Colonic mucosa (tissue), 4 donors: ENCODE results near the gene CCL13. TPM values are rescaled to one million over a fixed set of nuclear protein-coding genes. Genes with fewer than 3 reads are reported as not detected.

Experiments
- DNase-seq: peaks from one replicate; pipeline ENCODE4 v3.0.0-alpha.2; 2020
- H3K27ac ChIP-seq: fragments of 200-600 bp; one replicate; pipeline ENCODE4 v1.8.0; 2021
- H3K27me3 ChIP-seq: fragments of 200-600 bp; one replicate; pipeline ENCODE4 v1.8.0; 2021
- H3K36me3 ChIP-seq: fragments of 200-600 bp; one replicate; pipeline ENCODE4 v1.8.0; 2021
- H3K4me1 ChIP-seq: fragments of 200-600 bp; one replicate; pipeline ENCODE4 v1.8.0; 2021; ENCODE audit warnings: mild to moderate bottlenecking
- H3K4me3 ChIP-seq: fragments of 200-600 bp; one replicate; pipeline ENCODE4 v1.8.0; 2021
- H3K9ac ChIP-seq, 2 donors: one replicate each; pipeline ENCODE4 v1.7.0; 2013; ENCODE audit warnings: control low read depth in 2 of 2, low read depth in 2 of 2, low read length in 2 of 2
- H3K9me3 ChIP-seq: fragments of 200-600 bp; one replicate; pipeline ENCODE4 v1.8.0; 2021
- intact Hi-C: fragments of 100-400 bp; cut with DNase I; formaldehyde crosslinking; loops from one replicate; pipeline ENCODE4 v1.14.1; 2022
- total RNA-seq, 2 donors: library from RNA; stranded (reverse); fragmentation: NEBNext Ultra II Directional in 1 of 2; extraction: Animal tissue kit (Norgen Biotek cat#: 25700) in 1 of 2; gene quantifications; one replicate each; pipeline ENCODE4 v1.2.1, GENCODE V29; 2021
- TF ChIP-seq, protein P1 (sequence below): fragments of 200-600 bp; IDR thresholded peaks from one replicate; pipeline ENCODE4 v1.8.0; 2022; ENCODE audit warnings: antibody characterized with exemption, mild to moderate bottlenecking
- donor health status: healthy.
- donor health status: DM: no; HTN: no; CAD: no.
- donor health status: DM: no; HTN: no; CAD: no.

The CCL13 gene
- total RNA-seq, 2 donors from 2014 or later: 0.82 to 4.9 TPM

DNA sequence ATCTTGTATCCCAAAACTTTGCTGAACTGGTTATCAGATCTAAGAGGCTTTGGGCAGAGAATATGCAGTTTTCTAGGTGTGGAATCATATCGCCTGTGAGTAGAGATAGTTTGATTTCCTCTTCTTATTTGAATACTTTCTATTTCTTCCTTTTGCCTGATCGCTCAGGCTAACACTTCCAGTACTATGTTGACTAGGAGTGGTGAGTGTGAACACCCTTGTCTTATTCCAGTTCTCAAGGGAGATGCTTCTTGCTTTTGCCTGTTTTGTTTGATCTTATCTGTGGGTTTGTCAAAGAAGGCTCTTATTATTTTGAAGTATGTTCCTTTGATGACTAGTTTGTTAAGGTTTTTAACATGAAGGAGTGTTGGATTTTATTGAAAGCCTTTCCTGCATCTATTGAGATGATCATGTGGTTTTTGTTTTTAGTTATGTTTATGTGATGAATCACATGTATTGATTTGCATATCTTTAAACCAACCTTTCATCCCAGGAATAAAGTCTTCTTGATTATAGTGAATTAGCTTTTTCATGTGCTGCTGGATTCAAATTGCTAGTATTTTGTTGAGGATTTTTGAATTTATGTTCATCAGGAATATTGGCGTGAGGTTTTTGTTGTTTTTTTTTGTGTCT, 17.0 kb upstream of the CCL13 start:
- intact Hi-C loops: no loop called here
- TF ChIP-seq, protein P1, sequence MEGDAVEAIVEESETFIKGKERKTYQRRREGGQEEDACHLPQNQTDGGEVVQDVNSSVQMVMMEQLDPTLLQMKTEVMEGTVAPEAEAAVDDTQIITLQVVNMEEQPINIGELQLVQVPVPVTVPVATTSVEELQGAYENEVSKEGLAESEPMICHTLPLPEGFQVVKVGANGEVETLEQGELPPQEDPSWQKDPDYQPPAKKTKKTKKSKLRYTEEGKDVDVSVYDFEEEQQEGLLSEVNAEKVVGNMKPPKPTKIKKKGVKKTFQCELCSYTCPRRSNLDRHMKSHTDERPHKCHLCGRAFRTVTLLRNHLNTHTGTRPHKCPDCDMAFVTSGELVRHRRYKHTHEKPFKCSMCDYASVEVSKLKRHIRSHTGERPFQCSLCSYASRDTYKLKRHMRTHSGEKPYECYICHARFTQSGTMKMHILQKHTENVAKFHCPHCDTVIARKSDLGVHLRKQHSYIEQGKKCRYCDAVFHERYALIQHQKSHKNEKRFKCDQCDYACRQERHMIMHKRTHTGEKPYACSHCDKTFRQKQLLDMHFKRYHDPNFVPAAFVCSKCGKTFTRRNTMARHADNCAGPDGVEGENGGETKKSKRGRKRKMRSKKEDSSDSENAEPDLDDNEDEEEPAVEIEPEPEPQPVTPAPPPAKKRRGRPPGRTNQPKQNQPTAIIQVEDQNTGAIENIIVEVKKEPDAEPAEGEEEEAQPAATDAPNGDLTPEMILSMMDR: no peak
- H3K9ac ChIP-seq: no peak overlapping the region
- H3K27ac ChIP-seq: no peak overlapping the region
- no peaks in the 10 kb centered on the region for H3K9me3 ChIP-seq
- H3K27me3 ChIP-seq: no peaks in the 10 kb centered on the region
- DNase-seq: no peak
- no peak overlapping the region for H3K4me3 ChIP-seq
- H3K4me1 ChIP-seq: no peaks in the 10 kb centered on the region
- H3K36me3 ChIP-seq: no peaks in the 10 kb centered on the region

DNA sequence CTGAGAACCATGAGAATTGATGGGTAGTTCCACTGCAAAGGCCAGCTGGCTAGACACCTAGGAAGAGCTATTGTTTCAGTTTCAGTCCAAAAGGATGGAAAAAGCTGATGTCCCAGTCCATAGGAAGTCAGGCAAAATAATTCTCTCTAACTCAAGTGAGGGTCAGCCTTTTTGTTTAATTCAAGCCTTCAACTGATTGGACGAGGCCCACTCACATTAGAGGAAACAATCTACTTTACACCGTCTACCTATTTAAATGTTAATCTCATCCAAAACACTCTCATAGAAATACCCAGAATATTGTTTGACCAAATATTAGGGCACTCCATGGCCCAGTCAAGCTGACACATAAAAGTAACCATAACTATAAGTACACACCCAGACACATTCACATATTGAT, 14.4 kb upstream of the CCL13 start:
- TF ChIP-seq, protein P1: no peak
- no peak for DNase-seq
- H3K4me1 ChIP-seq: no peaks in the 10 kb centered on the region
- H3K27me3 ChIP-seq: no peaks in the 10 kb centered on the region
- no peak overlapping the region for H3K9ac ChIP-seq
- intact Hi-C loops: no loop called here
- H3K36me3 ChIP-seq: no peaks in the 10 kb centered on the region
- H3K27ac ChIP-seq: no peak overlapping the region
- no peak overlapping the region for H3K4me3 ChIP-seq
- H3K9me3 ChIP-seq: no peaks in the 10 kb centered on the region

DNA sequence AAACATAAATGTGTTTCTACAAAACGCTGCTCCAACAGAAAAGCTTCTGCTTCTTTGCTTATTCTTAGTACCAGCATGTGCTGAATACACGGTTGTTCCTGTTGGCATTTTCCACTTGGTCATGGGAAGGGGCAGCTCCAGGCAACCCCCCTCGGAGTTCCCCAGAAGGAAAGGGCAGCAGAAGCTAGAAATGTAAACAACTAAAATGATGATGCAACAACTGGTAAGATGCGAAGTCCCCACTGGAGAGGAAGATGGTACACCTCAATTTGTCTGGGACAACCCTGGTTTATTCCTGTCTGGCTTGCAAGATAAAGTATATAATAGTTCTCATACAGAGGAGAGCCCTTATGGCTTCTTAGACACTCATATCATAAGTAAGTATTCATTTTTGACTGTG, 9.2 kb upstream of the CCL13 start:
- Histone ChIP-seq H3K4me3 (no peak overlapping the region), H3K9me3 (no peaks in the 10 kb centered on the region), H3K9ac (no peak overlapping the region), H3K36me3 (no peaks in the 10 kb centered on the region), H3K4me1 (no peaks in the 10 kb centered on the region), H3K27me3 (no peaks in the 10 kb centered on the region), H3K27ac (no peak overlapping the region)
- DNase-seq: no peak
- TF ChIP-seq, protein P1: no peak
- intact Hi-C loops: no loop called here

DNA sequence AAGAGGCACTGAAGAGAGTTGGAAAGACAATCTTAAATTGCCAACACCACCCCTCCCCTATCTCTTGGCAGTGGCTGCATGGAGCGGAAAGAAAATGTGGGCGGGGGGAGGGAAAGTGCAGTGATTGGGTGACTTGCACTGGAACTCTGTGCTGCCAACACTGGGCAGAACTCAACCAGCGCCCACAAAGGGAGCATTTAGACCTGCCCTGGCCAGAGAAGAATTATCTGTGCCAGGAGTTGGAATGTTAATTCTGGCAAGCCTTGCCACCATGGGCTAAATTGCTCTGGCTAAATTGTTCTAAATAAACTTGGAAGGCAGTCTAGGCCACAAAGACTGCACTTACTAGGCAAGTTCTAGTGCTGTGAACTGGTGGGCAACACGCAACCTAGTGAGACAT, 6.5 kb upstream of the CCL13 start:
- H3K27me3 ChIP-seq: no peaks in the 10 kb centered on the region
- no peaks in the 10 kb centered on the region for H3K36me3 ChIP-seq
- intact Hi-C loops: no loop called here
- DNase-seq: no peak
- H3K27ac ChIP-seq: no peak overlapping the region
- no peak overlapping the region for H3K4me3 ChIP-seq
- no peak overlapping the region for H3K9ac ChIP-seq
- TF ChIP-seq, protein P1: no peak
- no peaks in the 10 kb centered on the region for H3K4me1 ChIP-seq
- H3K9me3 ChIP-seq: no peaks in the 10 kb centered on the region

DNA sequence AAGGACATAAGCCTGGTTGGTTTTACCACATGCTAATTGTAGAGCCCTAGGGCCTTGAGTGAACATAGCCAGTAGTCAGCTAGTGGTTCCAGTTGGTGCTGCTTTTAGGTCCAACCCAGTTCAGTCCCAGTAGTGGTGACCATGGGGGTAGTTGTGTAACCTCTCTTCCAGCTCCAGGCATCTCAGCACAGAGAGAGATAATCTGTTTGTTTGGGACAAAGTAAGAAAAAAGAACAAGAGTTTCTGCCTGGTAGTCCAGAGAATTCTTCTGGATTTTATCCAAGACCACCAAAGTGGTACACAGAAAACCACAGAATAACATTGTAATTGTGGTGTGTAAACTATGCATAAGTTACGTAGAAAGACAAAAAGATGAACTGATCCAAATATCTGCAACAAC, 5.2 kb upstream of the CCL13 start:
- Histone ChIP-seq H3K9me3 (no peaks in the 10 kb centered on the region), H3K4me1 (no peaks in the 10 kb centered on the region), H3K36me3 (no peaks in the 10 kb centered on the region), H3K27me3 (no peaks in the 10 kb centered on the region), H3K9ac (no peak overlapping the region), H3K4me3 (no peak overlapping the region), H3K27ac (no peak overlapping the region)
- DNase-seq: no peak
- TF ChIP-seq, protein P1: no peak
- intact Hi-C loops: no loop called here
